IMR-90 (cell line): ENCODE measurements around the gene FBXO5. TPM values are rescaled to one million over a fixed set of nuclear protein-coding genes. Genes with fewer than 3 reads are reported as not detected.

Experiments used
- ATAC-seq: fragments of 200-7000 bp; cut with Tn5 transposase; 2 replicates; pipeline ENCODE4 v1.9.1; 2020; ENCODE audit warnings: low read depth, mild to moderate bottlenecking, moderate library complexity
- BruUV-seq: library from RNA; stranded (reverse); fragments of 400-500 nt; replicated peaks from 2 replicates; lab custom pipeline; 2021; lab: Mats Ljungman, UMichigan
- CTCF ChIA-PET: fragments of 300-600 bp; formaldehyde crosslinking; extraction: SDS; loops from one replicate; lab custom pipeline; 2021; ENCODE audit warnings: antibody characterized with exemption; lab: Yijun Ruan, JAX
- POLR2A ChIA-PET: fragments of 300-600 bp; sonication (Branson Sonifier 250); formaldehyde crosslinking; loops from one replicate; lab custom pipeline; 2022; ENCODE audit warnings: antibody characterized with exemption; ENCODE audit not compliant: unreplicated experiment; lab: Charles Lee
- DNase-seq: peaks from one replicate; pipeline ENCODE4 v3.0.0; 2013
- H2AFZ ChIP-seq: replicated peaks from 2 replicates; pipeline ENCODE3; 2013; ENCODE audit warnings: low read length, mild to moderate bottlenecking; ENCODE audit not compliant: poor library complexity
- H2AK5ac ChIP-seq: 2 replicates; pipeline ENCODE4 v1.6.1; 2013; ENCODE audit warnings: low read depth, low read length, inconsistent platforms
- H2AK9ac ChIP-seq: replicated peaks from 2 replicates; pipeline ENCODE3; 2013; ENCODE audit warnings: mild to moderate bottlenecking, low read depth, low read length, moderate library complexity; ENCODE audit not compliant: poor library complexity
- H2BK120ac ChIP-seq: 2 replicates; pipeline ENCODE4 v1.6.1; 2013; ENCODE audit warnings: low read depth, low read length, inconsistent platforms
- H2BK15ac ChIP-seq: 3 replicates; pipeline ENCODE4 v1.6.1; 2013; ENCODE audit warnings: low read depth, low read length, inconsistent platforms
- H2BK20ac ChIP-seq: 2 replicates; pipeline ENCODE4 v1.6.1; 2013; ENCODE audit warnings: low read depth, mild to moderate bottlenecking, inconsistent platforms, low read length, moderate library complexity
- H2BK5ac ChIP-seq: 2 replicates; pipeline ENCODE4 v1.6.1; 2013; ENCODE audit warnings: mild to moderate bottlenecking, low read depth, low read length, inconsistent platforms; ENCODE audit not compliant: poor library complexity, severe bottlenecking
- H3K14ac ChIP-seq: replicated peaks from 2 replicates; pipeline ENCODE4 v1.6.1; 2013; ENCODE audit warnings: low read depth, low read length, inconsistent platforms
- H3K18ac ChIP-seq: 2 replicates; pipeline ENCODE4 v1.6.1; 2013; ENCODE audit warnings: low read depth, low read length, control low read depth
- H3K23ac ChIP-seq: 2 replicates; pipeline ENCODE4 v1.6.1; 2013; ENCODE audit warnings: low read depth, low read length, inconsistent platforms
- H3K27ac ChIP-seq: 2 replicates; pipeline ENCODE4 v1.5.1; 2013; ENCODE audit warnings: mild to moderate bottlenecking, control low read depth, low read length; ENCODE audit not compliant: insufficient read depth
- H3K27me3 ChIP-seq: 2 replicates; pipeline ENCODE4 v1.6.1; 2013; ENCODE audit warnings: low read length; ENCODE audit not compliant: control insufficient read depth, insufficient read depth
- H3K36me3 ChIP-seq: 2 replicates; pipeline ENCODE4 v1.6.1; 2013; ENCODE audit warnings: low read length, mixed read lengths; ENCODE audit not compliant: control insufficient read depth, insufficient read depth
- H3K4ac ChIP-seq: 2 replicates; pipeline ENCODE4 v1.6.1; 2013; ENCODE audit warnings: low read depth, low read length, inconsistent platforms
- H3K4me1 ChIP-seq: 2 replicates; pipeline ENCODE4 v1.6.1; 2013; ENCODE audit warnings: low read length, mixed read lengths; ENCODE audit not compliant: control insufficient read depth, insufficient read depth
- H3K4me2 ChIP-seq: 2 replicates; pipeline ENCODE4 v1.6.1; 2013; ENCODE audit warnings: low read depth, mild to moderate bottlenecking, control low read depth, low read length, moderate library complexity
- H3K4me3 ChIP-seq: 2 replicates; pipeline ENCODE4 v1.5.1; 2013; ENCODE audit warnings: low read depth, mild to moderate bottlenecking, control low read depth, low read length, moderate library complexity; ENCODE audit not compliant: insufficient read depth
- H3K56ac ChIP-seq: 2 replicates; pipeline ENCODE4 v1.6.1; 2013; ENCODE audit warnings: low read length, inconsistent platforms; ENCODE audit not compliant: insufficient read depth; ENCODE audit errors: extremely low read depth
- H3K79me1 ChIP-seq, 2 experiments: 2 replicates each; pipeline ENCODE4 v1.6.1; 2013; ENCODE audit warnings: low read length in 2 of 2, inconsistent platforms in 1 of 2, low read depth in 1 of 2
- H3K9ac ChIP-seq: 2 replicates; pipeline ENCODE4 v1.6.1; 2013; ENCODE audit warnings: low read depth, low read length, control low read depth
- H3K9me1 ChIP-seq: 2 replicates; pipeline ENCODE4 v1.6.1; 2013; ENCODE audit warnings: low read length, inconsistent platforms; ENCODE audit not compliant: insufficient read depth
- H3K9me3 ChIP-seq: 2 replicates; pipeline ENCODE4 v1.6.1; 2013; ENCODE audit warnings: low read length; ENCODE audit not compliant: control insufficient read depth, insufficient read depth
- H4K20me1 ChIP-seq: 2 replicates; pipeline ENCODE4 v1.6.1; 2013; ENCODE audit warnings: low read length, inconsistent platforms; ENCODE audit not compliant: insufficient read depth
- H4K5ac ChIP-seq: 2 replicates; pipeline ENCODE4 v1.6.1; 2013; ENCODE audit warnings: mild to moderate bottlenecking, low read depth, low read length, control low read depth
- H4K8ac ChIP-seq, 2 experiments: 2 replicates each; pipeline ENCODE4 v1.6.1; 2013; ENCODE audit warnings: low read depth in 2 of 2, low read length in 2 of 2, control low read depth in 1 of 2, inconsistent platforms in 1 of 2
- H4K91ac ChIP-seq: 2 replicates; pipeline ENCODE4 v1.6.1; 2013; ENCODE audit warnings: low read depth, low read length, inconsistent platforms; ENCODE audit not compliant: insufficient read depth
- dilution Hi-C: fragments of 300-500 bp; cut with HindIII; formaldehyde crosslinking; loops from one replicate; pipeline ENCODE4 v1.14.3; 2018; ENCODE audit warnings: low sequenced_read_pairs; ENCODE audit not compliant: unreplicated experiment
- in situ Hi-C: fragments of 300-500 bp; cut with MboI; formaldehyde crosslinking; loops from 3 replicates; pipeline ENCODE4 v1.14.3; 2019; ENCODE audit warnings: low sequenced_read_pairs, inconsistent platforms, mixed read lengths
- intact Hi-C: fragments of 100-400 bp; cut with micrococcal nuclease; formaldehyde crosslinking; loops from 2 replicates; pipeline ENCODE4 v1.10.0; 2022
- polyA plus RNA-seq, 3 experiments: library from polyadenylated mRNA; depleted of rRNA; stranded (reverse); fragments of >200 nt; gene quantifications; 2 replicates each; pipeline ENCODE4 v1.2.3, GENCODE V29; 2012; ENCODE audit warnings: low replicate concordance in 1 of 3
- total RNA-seq: library from RNA; depleted of rRNA; stranded (reverse); fragments of >200 nt; gene quantifications from 2 replicates; pipeline ENCODE4 v1.2.3, GENCODE V29; 2012
- TF ChIP-seq, protein P1 (sequence below): fragments of 150-350 bp; IDR thresholded peaks from 2 replicates; pipeline ENCODE4 v1.6.1; 2016; ENCODE audit warnings: low read depth, mild to moderate bottlenecking, low read length, moderate library complexity, borderline replicate concordance

Gene FBXO5
- total and polyA plus RNA-seq, 2 of the 4 experiments (the other 2 are of a cell fraction), result 11.8 to 16.7 TPM

GRCh38 chr6:152941746-152942145, 41.1 kb downstream of the FBXO5 start:
- Histone ChIP-seq H3K27me3 (peaks cover 1% of the 10 kb centered on the region; the same call in 1 of the 2 replicates), H4K20me1 (no peaks in the 10 kb centered on the region), H3K14ac (no peak overlapping the region), H3K56ac (no peak overlapping the region), H3K4me1 (no peaks in the 10 kb centered on the region), H3K4ac (no peak overlapping the region), H2BK5ac (no peak overlapping the region), H4K8ac (no peak overlapping the region), H2BK15ac (no peak overlapping the region), H3K18ac (no peak overlapping the region), H3K36me3 (no peaks in the 10 kb centered on the region), H4K91ac (no peak overlapping the region), H3K27ac (no peak overlapping the region), H3K9ac (no peak overlapping the region), H3K4me2 (no peak overlapping the region), H2BK120ac (no peak overlapping the region), H2BK20ac (no peak overlapping the region), H3K4me3 (no peak overlapping the region), H3K9me3 (no peaks in the 10 kb centered on the region), H2AK5ac (no peak overlapping the region), H2AK9ac (no peak overlapping the region), H3K9me1 (no peaks in the 10 kb centered on the region), H3K23ac (no peak overlapping the region), H3K79me1 (no peaks in the 10 kb centered on the region), H2AFZ (no peak overlapping the region), H4K5ac (no peak overlapping the region)
- TF ChIP-seq, protein P1, sequence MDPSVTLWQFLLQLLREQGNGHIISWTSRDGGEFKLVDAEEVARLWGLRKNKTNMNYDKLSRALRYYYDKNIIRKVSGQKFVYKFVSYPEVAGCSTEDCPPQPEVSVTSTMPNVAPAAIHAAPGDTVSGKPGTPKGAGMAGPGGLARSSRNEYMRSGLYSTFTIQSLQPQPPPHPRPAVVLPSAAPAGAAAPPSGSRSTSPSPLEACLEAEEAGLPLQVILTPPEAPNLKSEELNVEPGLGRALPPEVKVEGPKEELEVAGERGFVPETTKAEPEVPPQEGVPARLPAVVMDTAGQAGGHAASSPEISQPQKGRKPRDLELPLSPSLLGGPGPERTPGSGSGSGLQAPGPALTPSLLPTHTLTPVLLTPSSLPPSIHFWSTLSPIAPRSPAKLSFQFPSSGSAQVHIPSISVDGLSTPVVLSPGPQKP, result no peak
- POLR2A ChIA-PET, result no interaction called here
- DNase-seq (no peak), ATAC-seq (no peak)
- no TSS peak for BruUV-seq
- intact Hi-C loops (loop anchor here (10.0 kb wide), 1 partner anchor 457 kb away; no protein-coding TSS in a partner anchor), dilution Hi-C loops (no loop called here), in situ Hi-C loops (loop anchor here (10.0 kb wide), 1 partner anchor 87 kb away; no protein-coding TSS in a partner anchor)
- CTCF ChIA-PET, result no interaction called here
